IMR-90 (cell line): ENCODE measurements around the gene RHOG. TPM values are rescaled to one million over a fixed set of nuclear protein-coding genes. Genes with fewer than 3 reads are reported as not detected.
A peak's percentile ranks its signal among the peaks of the same experiment; 100 is the strongest.

Experiments used
- ATAC-seq: fragments of 200-7000 bp; cut with Tn5 transposase; 2 replicates; pipeline ENCODE4 v1.9.1; 2020; ENCODE audit warnings: low read depth, mild to moderate bottlenecking, moderate library complexity
- BruUV-seq: library from RNA; stranded (reverse); fragments of 400-500 nt; replicated peaks from 2 replicates; lab custom pipeline; 2021; lab: Mats Ljungman, UMichigan
- CTCF ChIA-PET: fragments of 300-600 bp; formaldehyde crosslinking; extraction: SDS; loops from one replicate; lab custom pipeline; 2021; ENCODE audit warnings: antibody characterized with exemption; lab: Yijun Ruan, JAX
- POLR2A ChIA-PET: fragments of 300-600 bp; sonication (Branson Sonifier 250); formaldehyde crosslinking; loops from one replicate; lab custom pipeline; 2022; ENCODE audit warnings: antibody characterized with exemption; ENCODE audit not compliant: unreplicated experiment; lab: Charles Lee
- DNase-seq: peaks from one replicate; pipeline ENCODE4 v3.0.0; 2013
- H2AFZ ChIP-seq: replicated peaks from 2 replicates; pipeline ENCODE3; 2013; ENCODE audit warnings: low read length, mild to moderate bottlenecking; ENCODE audit not compliant: poor library complexity
- H2AK5ac ChIP-seq: 2 replicates; pipeline ENCODE4 v1.6.1; 2013; ENCODE audit warnings: low read depth, low read length, inconsistent platforms
- H2AK9ac ChIP-seq: replicated peaks from 2 replicates; pipeline ENCODE3; 2013; ENCODE audit warnings: mild to moderate bottlenecking, low read depth, low read length, moderate library complexity; ENCODE audit not compliant: poor library complexity
- H2BK120ac ChIP-seq: 2 replicates; pipeline ENCODE4 v1.6.1; 2013; ENCODE audit warnings: low read depth, low read length, inconsistent platforms
- H2BK15ac ChIP-seq: 3 replicates; pipeline ENCODE4 v1.6.1; 2013; ENCODE audit warnings: low read depth, low read length, inconsistent platforms
- H2BK20ac ChIP-seq: 2 replicates; pipeline ENCODE4 v1.6.1; 2013; ENCODE audit warnings: low read depth, mild to moderate bottlenecking, inconsistent platforms, low read length, moderate library complexity
- H2BK5ac ChIP-seq: 2 replicates; pipeline ENCODE4 v1.6.1; 2013; ENCODE audit warnings: mild to moderate bottlenecking, low read depth, low read length, inconsistent platforms; ENCODE audit not compliant: poor library complexity, severe bottlenecking
- H3K14ac ChIP-seq: replicated peaks from 2 replicates; pipeline ENCODE4 v1.6.1; 2013; ENCODE audit warnings: low read depth, low read length, inconsistent platforms
- H3K18ac ChIP-seq: 2 replicates; pipeline ENCODE4 v1.6.1; 2013; ENCODE audit warnings: low read depth, low read length, control low read depth
- H3K23ac ChIP-seq: 2 replicates; pipeline ENCODE4 v1.6.1; 2013; ENCODE audit warnings: low read depth, low read length, inconsistent platforms
- H3K27ac ChIP-seq: 2 replicates; pipeline ENCODE4 v1.5.1; 2013; ENCODE audit warnings: mild to moderate bottlenecking, control low read depth, low read length; ENCODE audit not compliant: insufficient read depth
- H3K27me3 ChIP-seq: 2 replicates; pipeline ENCODE4 v1.6.1; 2013; ENCODE audit warnings: low read length; ENCODE audit not compliant: control insufficient read depth, insufficient read depth
- H3K36me3 ChIP-seq: 2 replicates; pipeline ENCODE4 v1.6.1; 2013; ENCODE audit warnings: low read length, mixed read lengths; ENCODE audit not compliant: control insufficient read depth, insufficient read depth
- H3K4ac ChIP-seq: 2 replicates; pipeline ENCODE4 v1.6.1; 2013; ENCODE audit warnings: low read depth, low read length, inconsistent platforms
- H3K4me1 ChIP-seq: 2 replicates; pipeline ENCODE4 v1.6.1; 2013; ENCODE audit warnings: low read length, mixed read lengths; ENCODE audit not compliant: control insufficient read depth, insufficient read depth
- H3K4me2 ChIP-seq: 2 replicates; pipeline ENCODE4 v1.6.1; 2013; ENCODE audit warnings: low read depth, mild to moderate bottlenecking, control low read depth, low read length, moderate library complexity
- H3K4me3 ChIP-seq: 2 replicates; pipeline ENCODE4 v1.5.1; 2013; ENCODE audit warnings: low read depth, mild to moderate bottlenecking, control low read depth, low read length, moderate library complexity; ENCODE audit not compliant: insufficient read depth
- H3K56ac ChIP-seq: 2 replicates; pipeline ENCODE4 v1.6.1; 2013; ENCODE audit warnings: low read length, inconsistent platforms; ENCODE audit not compliant: insufficient read depth; ENCODE audit errors: extremely low read depth
- H3K79me1 ChIP-seq, 2 experiments: 2 replicates each; pipeline ENCODE4 v1.6.1; 2013; ENCODE audit warnings: low read length in 2 of 2, inconsistent platforms in 1 of 2, low read depth in 1 of 2
- H3K9ac ChIP-seq: 2 replicates; pipeline ENCODE4 v1.6.1; 2013; ENCODE audit warnings: low read depth, low read length, control low read depth
- H3K9me1 ChIP-seq: 2 replicates; pipeline ENCODE4 v1.6.1; 2013; ENCODE audit warnings: low read length, inconsistent platforms; ENCODE audit not compliant: insufficient read depth
- H3K9me3 ChIP-seq: 2 replicates; pipeline ENCODE4 v1.6.1; 2013; ENCODE audit warnings: low read length; ENCODE audit not compliant: control insufficient read depth, insufficient read depth
- H4K20me1 ChIP-seq: 2 replicates; pipeline ENCODE4 v1.6.1; 2013; ENCODE audit warnings: low read length, inconsistent platforms; ENCODE audit not compliant: insufficient read depth
- H4K5ac ChIP-seq: 2 replicates; pipeline ENCODE4 v1.6.1; 2013; ENCODE audit warnings: mild to moderate bottlenecking, low read depth, low read length, control low read depth
- H4K8ac ChIP-seq, 2 experiments: 2 replicates each; pipeline ENCODE4 v1.6.1; 2013; ENCODE audit warnings: low read depth in 2 of 2, low read length in 2 of 2, control low read depth in 1 of 2, inconsistent platforms in 1 of 2
- H4K91ac ChIP-seq: 2 replicates; pipeline ENCODE4 v1.6.1; 2013; ENCODE audit warnings: low read depth, low read length, inconsistent platforms; ENCODE audit not compliant: insufficient read depth
- BHLHE40 ChIP-seq: fragments of 150-350 bp; IDR thresholded peaks from 2 replicates; pipeline ENCODE4 v1.6.1; 2016; ENCODE audit warnings: mild to moderate bottlenecking, low read depth, low read length
- CHD1 ChIP-seq: IDR thresholded peaks from 2 replicates; pipeline ENCODE4 v1.6.1; 2012; ENCODE audit warnings: low read depth, low read length, improper control_type of control experiment
- MAFK ChIP-seq: IDR thresholded peaks from 2 replicates; pipeline ENCODE4 v1.6.1; 2012; ENCODE audit warnings: low read depth, low read length, improper control_type of control experiment
- NFE2L2 ChIP-seq: fragments of 150-350 bp; IDR thresholded peaks from 2 replicates; pipeline ENCODE4 v1.6.1; 2016; ENCODE audit warnings: low read depth, mild to moderate bottlenecking, low read length
- POLR2A ChIP-seq: IDR thresholded peaks from 2 replicates; pipeline ENCODE4 v1.6.1; 2012; ENCODE audit warnings: mild to moderate bottlenecking, low read depth, low read length
- RAD21 ChIP-seq: IDR thresholded peaks from 2 replicates; pipeline ENCODE4 v1.6.1; 2012; ENCODE audit warnings: low read length, improper control_type of control experiment
- RCOR1 ChIP-seq: IDR thresholded peaks from 2 replicates; pipeline ENCODE4 v1.6.1; 2012; ENCODE audit warnings: mild to moderate bottlenecking, low read length, improper control_type of control experiment; ENCODE audit not compliant: insufficient replicate concordance
- SMC3 ChIP-seq: fragments of 150-350 bp; IDR thresholded peaks from 2 replicates; pipeline ENCODE4 v1.6.1; 2016; ENCODE audit warnings: low read depth, mild to moderate bottlenecking, antibody characterized with exemption, low read length, moderate library complexity
- WGBS, 2 experiments: methylation state at CpG; one replicate each; pipeline versions ENCODE4 v1.1.5 to v1.1.7; 2013; ENCODE audit warnings: missing lambda C conversion rate in 2 of 2; ENCODE audit not compliant: insufficient read length in 1 of 2; ENCODE audit errors: extremely low coverage in 2 of 2; 5-methylcytosine and 5-hydroxymethylcytosine counted together
- dilution Hi-C: fragments of 300-500 bp; cut with HindIII; formaldehyde crosslinking; loops from one replicate; pipeline ENCODE4 v1.14.3; 2018; ENCODE audit warnings: low sequenced_read_pairs; ENCODE audit not compliant: unreplicated experiment
- in situ Hi-C: fragments of 300-500 bp; cut with MboI; formaldehyde crosslinking; loops from 3 replicates; pipeline ENCODE4 v1.14.3; 2019; ENCODE audit warnings: low sequenced_read_pairs, inconsistent platforms, mixed read lengths
- intact Hi-C: fragments of 100-400 bp; cut with micrococcal nuclease; formaldehyde crosslinking; loops from 2 replicates; pipeline ENCODE4 v1.10.0; 2022
- polyA plus RNA-seq, 3 experiments: library from polyadenylated mRNA; depleted of rRNA; stranded (reverse); fragments of >200 nt; gene quantifications; 2 replicates each; pipeline ENCODE4 v1.2.3, GENCODE V29; 2012; ENCODE audit warnings: low replicate concordance in 1 of 3
- total RNA-seq: library from RNA; depleted of rRNA; stranded (reverse); fragments of >200 nt; gene quantifications from 2 replicates; pipeline ENCODE4 v1.2.3, GENCODE V29; 2012
- TF ChIP-seq, protein P1 (sequence below): fragments of 150-350 bp; IDR thresholded peaks from 2 replicates; pipeline ENCODE4 v1.6.1; 2016; ENCODE audit warnings: low read depth, mild to moderate bottlenecking, low read length, moderate library complexity, borderline replicate concordance

RHOG gene
- total and polyA plus RNA-seq, 2 of the 4 experiments (the other 2 are of a cell fraction), result 16.3 to 114 TPM

DNA sequence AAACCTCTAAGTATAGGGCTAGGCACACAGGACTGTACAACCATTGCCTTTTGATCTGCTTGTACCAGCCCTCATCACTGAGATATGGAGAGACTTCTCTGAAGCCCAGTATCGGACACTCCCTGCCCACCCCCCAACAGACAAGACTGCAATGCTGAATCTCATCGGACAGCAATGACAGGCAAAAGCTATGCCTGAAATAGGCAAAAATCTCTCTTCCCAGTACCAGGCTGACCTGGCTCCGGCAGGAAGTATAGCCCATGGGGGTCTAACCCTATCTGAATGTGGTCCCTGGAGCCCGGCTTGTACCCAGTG is 6.5 kb downstream of the RHOG start:
- Histone ChIP-seq H3K23ac (no peak overlapping the region), H3K56ac (no peak overlapping the region), H4K20me1 (peaks cover 90% of the 10 kb centered on the region), H3K27ac (no peak overlapping the region), H4K91ac (no peak overlapping the region), H2AK9ac (peak overlapping the region; percentile 23), H3K9me1 (peaks cover 54% of the 10 kb centered on the region), H3K9me3 (no peaks in the 10 kb centered on the region), H3K27me3 (no peaks in the 10 kb centered on the region), H3K9ac (no peak overlapping the region), H3K4me3 (no peak overlapping the region), H4K5ac (no peak overlapping the region), H3K36me3 (peaks cover 8% of the 10 kb centered on the region), H3K4me1 (peaks cover 17% of the 10 kb centered on the region), H2AFZ (no peak overlapping the region), H2BK20ac (no peak overlapping the region), H3K14ac (no peak overlapping the region), H2AK5ac (no peak overlapping the region), H2BK120ac (no peak overlapping the region), H2BK15ac (no peak overlapping the region), H3K79me1 (peaks cover 54 to 94% of the 10 kb centered on the region in 2 experiments), H4K8ac (no peak overlapping the region), H3K4me2 (no peak overlapping the region), H2BK5ac (no peak overlapping the region), H3K4ac (no peak overlapping the region), H3K18ac (no peak overlapping the region)
- TF ChIP-seq CHD1 (no peak), RCOR1 (no peak), MAFK (no peak), POLR2A (no peak), SMC3 (no peak), NFE2L2 (no peak), RAD21 (no peak), BHLHE40 (no peak)
- TF ChIP-seq, protein P1, sequence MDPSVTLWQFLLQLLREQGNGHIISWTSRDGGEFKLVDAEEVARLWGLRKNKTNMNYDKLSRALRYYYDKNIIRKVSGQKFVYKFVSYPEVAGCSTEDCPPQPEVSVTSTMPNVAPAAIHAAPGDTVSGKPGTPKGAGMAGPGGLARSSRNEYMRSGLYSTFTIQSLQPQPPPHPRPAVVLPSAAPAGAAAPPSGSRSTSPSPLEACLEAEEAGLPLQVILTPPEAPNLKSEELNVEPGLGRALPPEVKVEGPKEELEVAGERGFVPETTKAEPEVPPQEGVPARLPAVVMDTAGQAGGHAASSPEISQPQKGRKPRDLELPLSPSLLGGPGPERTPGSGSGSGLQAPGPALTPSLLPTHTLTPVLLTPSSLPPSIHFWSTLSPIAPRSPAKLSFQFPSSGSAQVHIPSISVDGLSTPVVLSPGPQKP, result no peak
- no peak for ATAC-seq
- 57% methylated on average over 1 of the region's 4 CpGs; no CpG with 5 or more reads in 1 of the 2 experiments for WGBS, 2 experiments
- ChIA-PET CTCF (no interaction called here), POLR2A (no interaction called here)
- DNase-seq, result no peak
- in situ Hi-C loops (no loop called here), intact Hi-C loops (no loop called here), dilution Hi-C loops (no loop called here)
- BruUV-seq, result no TSS peak
